Ectodermal cell (in vitro differentiated cells): ENCODE measurements around the gene MAB21L4.

Experiments used
- H3K27ac ChIP-seq: 2 replicates; pipeline ENCODE4 v1.7.0; 2013; ENCODE audit warnings: mild to moderate bottlenecking, low read depth, low read length; ENCODE audit not compliant: insufficient read depth, poor library complexity, severe bottlenecking
- H3K27me3 ChIP-seq: 2 replicates; pipeline ENCODE4 v1.7.0; 2013; ENCODE audit warnings: mild to moderate bottlenecking, low read length; ENCODE audit not compliant: insufficient read depth, control insufficient read depth, poor library complexity, severe bottlenecking
- H3K36me3 ChIP-seq: one replicate; pipeline ENCODE4 v1.7.0; 2013; ENCODE audit warnings: low read length; ENCODE audit not compliant: control insufficient read depth, insufficient read depth
- H3K4me1 ChIP-seq: one replicate; pipeline ENCODE4 v1.7.0; 2013; ENCODE audit warnings: low read length; ENCODE audit not compliant: control insufficient read depth, insufficient read depth
- H3K4me3 ChIP-seq: 2 replicates; pipeline ENCODE4 v1.7.0; 2013; ENCODE audit warnings: low read depth, low read length, control low read depth; ENCODE audit not compliant: insufficient read depth
- H3K9me3 ChIP-seq: 2 replicates; pipeline ENCODE4 v1.7.0; 2013; ENCODE audit warnings: mild to moderate bottlenecking, low read length, moderate library complexity; ENCODE audit not compliant: control insufficient read depth
- WGBS, 2 experiments: methylation state at CpG; one replicate each; pipeline ENCODE4 v1.1.7; 2013; ENCODE audit warnings: missing lambda C conversion rate in 2 of 2; 5-methylcytosine and 5-hydroxymethylcytosine counted together

Gene MAB21L4

GRCh38 chr2:240906911-240907590 lies 11.1 kb upstream of the MAB21L4 start:
- 88% methylated on average over 22 of the region's 22 CpGs for WGBS, 2 experiments
- H3K9me3 ChIP-seq: no peaks in the 10 kb centered on the region

GRCh38 chr2:240906141-240906910 lies 10.4 kb upstream of the MAB21L4 start, which contains the start of gene CROCC2:
Gene CROCC2, plus strand, starts transcription at chr2:240906336. Its CDS starts 178 bp downstream, at chr2:240906514.
- H3K4me1 ChIP-seq: no peaks in the 10 kb centered on the region
- H3K27ac ChIP-seq: no peak within 1 kb of the TSS
- H3K4me3 ChIP-seq: no peak within 1 kb of the TSS
- no peaks in the 10 kb centered on the region for H3K9me3 ChIP-seq
- no peaks in the 10 kb centered on the region for H3K36me3 ChIP-seq
- WGBS, 2 experiments: 89% methylated on average over 23 of the region's 23 CpGs
- no peaks in the 10 kb centered on the region for H3K27me3 ChIP-seq

More at GRCh38 chr2:240906911-240907590, 11.1 kb upstream of the MAB21L4 start:
- Histone ChIP-seq H3K36me3 (no peaks in the 10 kb centered on the region), H3K27me3 (no peaks in the 10 kb centered on the region), H3K4me1 (no peaks in the 10 kb centered on the region), H3K4me3 (no peak overlapping the region), H3K27ac (no peak overlapping the region)

GRCh38 chr2:240905176-240905781 lies 9.3 kb upstream of the MAB21L4 start:
- H3K4me3 ChIP-seq: no peak overlapping the region
- no peaks in the 10 kb centered on the region for H3K4me1 ChIP-seq
- WGBS, 2 experiments: 91 to 92% methylated on average over 13 of the region's 13 CpGs
- H3K27me3 ChIP-seq: no peaks in the 10 kb centered on the region
- no peak overlapping the region for H3K27ac ChIP-seq
- no peaks in the 10 kb centered on the region for H3K36me3 ChIP-seq
- no peaks in the 10 kb centered on the region for H3K9me3 ChIP-seq

- WGBS, 2 experiments: 90 to 91% methylated on average over 19 of the region's 19 CpGs
- Histone ChIP-seq H3K27me3 (no peaks in the 10 kb centered on the region), H3K27ac (no peak overlapping the region), H3K4me3 (no peak overlapping the region), H3K36me3 (no peaks in the 10 kb centered on the region), H3K9me3 (no peaks in the 10 kb centered on the region), H3K4me1 (no peaks in the 10 kb centered on the region)
These were observed 8.5 kb upstream of the MAB21L4 start for GRCh38 chr2:240904216-240905175.

- H3K4me3 ChIP-seq: no peak overlapping the region
- H3K36me3 ChIP-seq: no peaks in the 10 kb centered on the region
- 91 to 92% methylated on average over 34 of the region's 34 CpGs for WGBS, 2 experiments
- no peaks in the 10 kb centered on the region for H3K9me3 ChIP-seq
- H3K27me3 ChIP-seq: no peaks in the 10 kb centered on the region
- no peaks in the 10 kb centered on the region for H3K4me1 ChIP-seq
- H3K27ac ChIP-seq: no peak overlapping the region
These were observed 7.5 kb upstream of the MAB21L4 start for GRCh38 chr2:240903191-240904060.

DNA sequence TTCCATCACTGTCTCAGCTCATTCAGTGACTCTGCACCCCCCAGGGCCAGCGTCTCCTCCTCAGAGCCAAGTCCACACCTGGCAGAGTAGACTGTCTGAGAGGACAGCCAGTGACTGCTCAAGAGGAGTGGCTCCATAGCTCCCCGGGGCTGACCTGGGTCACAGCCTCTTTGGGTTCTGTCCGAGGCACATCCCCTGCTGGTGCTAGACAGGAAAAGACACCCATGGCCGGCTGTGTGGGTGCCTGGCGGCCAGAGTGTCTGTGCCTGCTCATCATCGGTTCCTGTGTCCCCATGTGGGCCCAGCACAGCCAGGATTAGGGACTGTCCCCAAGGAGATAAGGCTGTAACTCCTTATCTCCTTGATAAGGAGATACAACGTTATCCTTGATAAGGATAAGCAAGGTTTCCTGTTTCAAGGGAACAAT lies 6.7 kb upstream of the MAB21L4 start:
- H3K4me3 ChIP-seq: no peak overlapping the region
- no peaks in the 10 kb centered on the region for H3K4me1 ChIP-seq
- no peak overlapping the region for H3K27ac ChIP-seq
- H3K36me3 ChIP-seq: no peaks in the 10 kb centered on the region
- no peaks in the 10 kb centered on the region for H3K9me3 ChIP-seq
- no peaks in the 10 kb centered on the region for H3K27me3 ChIP-seq
- WGBS, 2 experiments: 87 to 94% methylated on average over 7 of the region's 7 CpGs

DNA sequence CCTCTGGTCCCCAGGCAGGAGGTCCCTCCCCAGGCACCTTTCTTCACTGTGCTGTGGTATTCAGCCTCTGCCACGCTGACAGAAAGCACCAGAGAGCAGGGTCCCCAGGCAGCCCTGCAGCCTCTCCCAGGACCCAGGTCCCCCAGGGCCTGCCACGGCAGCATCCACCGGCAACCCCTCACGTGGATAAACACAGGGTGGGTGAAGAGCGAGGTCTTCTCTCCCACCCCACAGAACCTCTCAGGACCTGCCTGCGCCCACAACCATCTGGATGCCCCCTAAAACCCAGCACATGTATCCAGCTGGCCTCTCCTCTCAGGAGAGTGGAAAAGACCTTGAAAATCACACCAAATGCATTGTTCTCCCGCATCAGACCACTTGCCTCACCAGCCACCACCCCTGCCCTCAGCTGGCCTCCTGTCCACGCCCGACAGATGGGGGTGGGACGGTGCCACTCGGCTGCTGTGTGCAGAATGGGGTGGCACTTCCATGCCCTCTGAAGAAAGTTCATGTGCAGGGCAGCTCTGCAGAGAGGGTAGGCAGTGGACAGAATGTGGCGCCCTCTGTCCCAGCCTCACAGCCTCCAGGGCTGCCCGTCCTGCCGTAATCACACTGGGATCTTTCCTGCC lies 6.1 kb upstream of the MAB21L4 start:
- H3K9me3 ChIP-seq: no peaks in the 10 kb centered on the region
- H3K4me1 ChIP-seq: no peaks in the 10 kb centered on the region
- H3K4me3 ChIP-seq: no peak overlapping the region
- 91 to 93% methylated on average over 14 of the region's 14 CpGs for WGBS, 2 experiments
- no peaks in the 10 kb centered on the region for H3K27me3 ChIP-seq
- no peaks in the 10 kb centered on the region for H3K36me3 ChIP-seq
- H3K27ac ChIP-seq: no peak overlapping the region

- no peaks in the 10 kb centered on the region for H3K36me3 ChIP-seq
- no peaks in the 10 kb centered on the region for H3K4me1 ChIP-seq
- no peak overlapping the region for H3K4me3 ChIP-seq
- H3K27ac ChIP-seq: no peak overlapping the region
- WGBS, 2 experiments: 92% methylated on average over 26 to 27 of the region's 27 CpGs
- H3K9me3 ChIP-seq: no peaks in the 10 kb centered on the region
- H3K27me3 ChIP-seq: no peaks in the 10 kb centered on the region
These were observed 4.3 kb upstream of the MAB21L4 start for GRCh38 chr2:240900141-240900860.
